ENCODE measurements around the gene COL15A1. TPM values are rescaled to one million over a fixed set of nuclear protein-coding genes. Genes with fewer than 3 reads are reported as not detected.
A peak's percentile ranks its signal among the peaks of the same experiment; 100 is the strongest.
"Not testable (repeated sequence)": the region's sequence is repeated elsewhere in the genome, so short reads cannot be mapped to it uniquely, and the experiment has no call there.

COL15A1 gene
- total RNA-seq, 4 donors from 2014 or later, result 20.7 to 98.5 (median 55.0) TPM

DNA sequence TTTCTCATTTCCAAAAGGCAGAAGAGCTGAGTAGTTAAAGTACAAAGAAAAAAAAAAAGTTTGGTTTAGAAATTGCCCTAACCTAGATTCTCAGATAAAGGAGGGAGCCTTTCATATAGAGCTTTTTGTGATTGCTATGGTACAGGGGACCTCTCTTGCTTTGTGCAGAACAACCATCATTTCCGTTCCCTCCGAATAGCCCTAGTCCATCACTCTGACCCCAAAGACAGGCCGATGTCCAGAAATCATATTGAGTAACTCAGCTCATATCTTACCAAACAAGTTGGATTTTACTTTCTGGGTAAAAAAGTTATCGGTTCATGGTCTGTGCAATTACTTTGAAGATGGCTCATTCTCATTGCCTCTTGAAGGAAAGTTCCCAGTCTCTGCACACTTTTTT is 36.7 kb upstream of the COL15A1 start:
- peak; percentile 28 for ATAC-seq (ENCODE audit: low FRiP score)
- DNase-seq (ENCODE audit: low spot score), result no peak
- TF ChIP-seq, protein P1, sequence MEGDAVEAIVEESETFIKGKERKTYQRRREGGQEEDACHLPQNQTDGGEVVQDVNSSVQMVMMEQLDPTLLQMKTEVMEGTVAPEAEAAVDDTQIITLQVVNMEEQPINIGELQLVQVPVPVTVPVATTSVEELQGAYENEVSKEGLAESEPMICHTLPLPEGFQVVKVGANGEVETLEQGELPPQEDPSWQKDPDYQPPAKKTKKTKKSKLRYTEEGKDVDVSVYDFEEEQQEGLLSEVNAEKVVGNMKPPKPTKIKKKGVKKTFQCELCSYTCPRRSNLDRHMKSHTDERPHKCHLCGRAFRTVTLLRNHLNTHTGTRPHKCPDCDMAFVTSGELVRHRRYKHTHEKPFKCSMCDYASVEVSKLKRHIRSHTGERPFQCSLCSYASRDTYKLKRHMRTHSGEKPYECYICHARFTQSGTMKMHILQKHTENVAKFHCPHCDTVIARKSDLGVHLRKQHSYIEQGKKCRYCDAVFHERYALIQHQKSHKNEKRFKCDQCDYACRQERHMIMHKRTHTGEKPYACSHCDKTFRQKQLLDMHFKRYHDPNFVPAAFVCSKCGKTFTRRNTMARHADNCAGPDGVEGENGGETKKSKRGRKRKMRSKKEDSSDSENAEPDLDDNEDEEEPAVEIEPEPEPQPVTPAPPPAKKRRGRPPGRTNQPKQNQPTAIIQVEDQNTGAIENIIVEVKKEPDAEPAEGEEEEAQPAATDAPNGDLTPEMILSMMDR (IDR thresholded peaks at IDR 0.05), result no peak

DNA sequence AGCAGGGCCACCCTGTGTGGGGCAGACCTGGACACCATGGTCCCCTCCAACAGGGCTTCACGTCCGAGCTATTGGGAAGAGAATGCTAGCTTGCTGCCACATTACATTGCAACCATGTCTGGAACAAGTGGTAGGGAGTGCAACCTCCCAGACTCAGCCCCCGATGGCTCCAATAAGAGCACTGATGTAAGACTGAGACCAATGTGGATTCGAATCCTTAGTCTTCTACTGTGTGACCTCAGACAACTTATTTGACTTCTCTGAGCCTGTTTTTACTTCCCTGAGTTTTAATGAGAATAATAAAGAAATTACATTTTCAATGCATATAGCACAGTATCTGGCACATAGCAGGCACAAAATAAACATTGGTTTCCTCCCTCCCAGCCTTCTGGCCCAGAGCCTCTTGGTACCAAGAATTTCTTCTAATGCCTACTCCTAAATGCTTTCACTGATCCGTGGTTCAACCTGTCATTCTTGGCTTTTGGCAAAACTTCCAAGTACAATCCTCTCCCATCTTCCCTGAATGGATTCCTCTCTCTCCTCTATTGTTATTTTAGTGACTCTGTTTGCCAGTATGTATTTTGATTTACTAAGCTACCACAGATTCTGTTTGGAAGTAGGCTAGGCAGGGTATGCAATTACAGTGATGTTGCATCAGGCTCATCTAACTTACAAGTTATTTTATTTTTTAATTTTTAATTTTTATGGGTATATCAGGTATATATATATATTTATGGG is 34.6 kb upstream of the COL15A1 start:
- TF ChIP-seq, protein P1 (IDR thresholded peaks at IDR 0.05), result no peak
- ATAC-seq (ENCODE audit: low FRiP score), result no peak

DNA sequence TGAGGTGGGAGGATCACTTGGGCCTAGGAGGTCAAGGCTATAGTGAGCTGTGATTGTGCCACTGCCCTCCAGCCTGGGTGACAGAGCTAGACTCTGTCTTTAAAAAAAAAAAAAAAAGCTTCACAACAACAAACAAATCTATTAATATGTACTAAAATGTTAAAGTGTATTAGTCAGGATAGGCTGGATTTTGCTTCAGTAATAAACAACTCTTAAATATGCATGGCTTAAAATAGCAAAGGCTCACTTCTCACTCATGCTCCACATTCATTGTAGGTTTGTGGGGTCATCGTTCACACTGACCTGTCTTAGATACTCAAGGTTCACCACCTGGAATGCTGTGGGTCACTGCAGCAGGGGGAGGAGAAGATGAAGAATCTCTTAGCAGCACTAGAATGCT is 33.8 kb upstream of the COL15A1 start:
- ATAC-seq (ENCODE audit: low FRiP score), result no peak
- TF ChIP-seq, protein P1 (IDR thresholded peaks at IDR 0.05), result no peak
- no peak for DNase-seq (ENCODE audit: low spot score)

More for the DNA sequence above, 34.6 kb upstream of the COL15A1 start:
- no peak for DNase-seq (ENCODE audit: low spot score)

DNA sequence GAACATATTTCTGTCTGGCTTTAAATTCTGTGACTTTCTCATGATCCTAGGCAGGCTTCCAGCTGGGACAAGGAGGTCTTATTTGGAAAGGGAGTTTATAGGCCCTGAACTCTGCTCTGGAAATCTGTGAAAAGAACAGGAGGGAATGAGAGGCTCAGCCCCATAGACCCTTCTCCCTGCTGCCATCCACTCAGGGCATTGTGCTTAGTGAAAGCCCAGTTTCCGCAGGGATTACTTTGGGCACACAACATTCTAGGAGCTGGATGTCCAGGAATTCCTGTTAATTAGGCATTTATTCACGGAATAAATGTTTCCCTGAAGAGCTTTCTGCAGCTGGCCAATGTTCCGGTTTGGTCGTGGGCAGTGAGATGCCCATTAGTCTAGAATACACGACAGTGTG is 32.7 kb upstream of the COL15A1 start:
- DNase-seq (ENCODE audit: low spot score) (no peak), ATAC-seq (ENCODE audit: low FRiP score) (no peak)
- TF ChIP-seq, protein P1 (IDR thresholded peaks at IDR 0.05), result no peak

DNA sequence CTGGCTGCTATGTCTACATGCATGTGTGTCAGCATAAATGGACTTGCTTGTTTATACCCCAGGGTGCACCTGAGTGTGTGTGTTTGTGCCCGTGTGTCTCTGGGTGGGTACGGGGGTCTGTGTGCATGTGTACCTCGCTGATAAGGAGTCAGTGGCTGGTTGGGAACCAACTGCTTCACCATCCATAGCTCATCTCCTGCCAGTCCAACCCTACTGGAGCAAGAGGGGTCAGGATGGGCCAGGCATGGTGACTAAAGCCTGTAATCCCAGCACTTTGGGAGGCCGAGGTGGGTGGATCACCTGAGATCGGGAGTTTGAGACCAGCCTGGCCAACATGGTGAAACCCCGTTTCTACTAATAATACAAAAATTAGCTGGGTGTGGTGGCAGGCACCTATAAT is 32.0 kb upstream of the COL15A1 start:
- DNase-seq (ENCODE audit: low spot score); ATAC-seq (ENCODE audit: low FRiP score): not testable (repeated sequence)

DNA sequence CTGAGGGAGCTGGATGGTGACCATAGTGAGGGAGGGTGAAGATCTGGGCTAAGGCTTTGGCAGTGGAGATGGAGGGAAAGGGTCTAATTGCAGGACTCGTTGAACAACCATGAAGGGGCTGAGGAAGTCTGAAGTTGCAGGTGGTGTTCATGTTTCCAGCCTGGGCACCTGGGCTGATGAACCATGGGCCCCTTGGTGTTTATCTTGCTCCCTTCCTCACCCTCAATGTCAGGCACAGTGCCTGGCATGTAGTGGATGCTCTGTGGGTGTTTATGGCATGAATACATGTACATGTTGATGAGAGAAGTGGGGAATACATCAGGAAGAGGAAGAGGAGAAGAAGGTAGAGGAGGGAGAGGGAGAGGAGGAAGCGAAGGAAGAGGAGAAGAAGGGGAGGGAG is 31.3 kb upstream of the COL15A1 start:
- TF ChIP-seq, protein P1 (IDR thresholded peaks at IDR 0.05), result no peak
- ATAC-seq (ENCODE audit: low FRiP score) (no peak), DNase-seq (ENCODE audit: low spot score) (no peak)

DNA sequence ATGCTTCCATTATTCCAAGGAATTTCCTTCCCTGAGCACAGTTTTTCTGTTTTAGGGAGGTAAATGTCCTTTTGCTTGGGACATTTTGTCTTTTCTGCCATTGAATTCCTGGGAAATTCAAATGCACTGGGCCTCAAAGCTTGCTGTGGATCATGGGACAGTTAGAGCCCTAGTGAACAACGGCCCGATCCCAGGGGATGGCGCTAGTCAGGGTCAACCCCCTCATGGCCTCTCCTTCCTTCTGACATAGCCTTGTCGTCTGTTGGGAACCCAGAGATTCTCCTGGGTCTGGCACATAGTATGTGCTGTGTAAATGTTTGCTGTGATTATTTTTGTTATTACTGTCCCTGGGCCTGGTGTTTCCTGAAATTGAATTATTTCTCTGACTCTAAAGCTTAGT is 30.7 kb upstream of the COL15A1 start:
- no peak for ATAC-seq (ENCODE audit: low FRiP score)
- TF ChIP-seq, protein P1 (IDR thresholded peaks at IDR 0.05), result no peak
- no peak for DNase-seq (ENCODE audit: low spot score)
